Naive thymus-derived CD4-positive, alpha-beta T cell (primary cell): ENCODE measurements around the gene FHL1. TPM values are rescaled to one million over a fixed set of nuclear protein-coding genes. Genes with fewer than 3 reads are reported as not detected.

Experiments
- ATAC-seq: fragments of 150-1000 bp; cut with Tn5 transposase; 2 replicates; pipeline ENCODE4 v1.10.0; 2021; ENCODE audit warnings: mild to moderate bottlenecking, moderate library complexity
- CTCF ChIA-PET: fragments of 350-600 bp; sonication (Branson Sonifier 250); formaldehyde crosslinking; loops from one replicate; lab custom pipeline; 2021; ENCODE audit warnings: antibody characterized with exemption; lab: Charles Lee
- POLR2A ChIA-PET: fragments of 350-600 bp; sonication (Branson Sonifier 250); formaldehyde crosslinking; loops from one replicate; lab custom pipeline; 2021; ENCODE audit warnings: antibody characterized with exemption, inconsistent platforms; lab: Charles Lee
- DNase-seq, 9 donors: peaks; one replicate each; pipeline versions ENCODE4 v3.0.0 to v3.0.0-alpha.2; 2020 to 2022; ENCODE audit warnings: mixed read lengths in 1 of 9
- H3K27ac ChIP-seq: one replicate; pipeline ENCODE4 v1.7.0; 2013; ENCODE audit warnings: mild to moderate bottlenecking, low read depth, low read length, moderate library complexity
- H3K27me3 ChIP-seq, 2 donors: one replicate each; pipeline ENCODE4 v1.7.0; 2013; ENCODE audit warnings: low read length in 2 of 2, mild to moderate bottlenecking in 2 of 2, moderate library complexity in 2 of 2; ENCODE audit not compliant: control insufficient read depth in 2 of 2, insufficient read depth in 2 of 2
- H3K36me3 ChIP-seq, 3 experiments: 1 replicate in 2 of 3; 2 replicates in 1 of 3; pipeline ENCODE4 v1.7.0; 2013; ENCODE audit warnings: low read length in 3 of 3, mild to moderate bottlenecking in 3 of 3, moderate library complexity in 1 of 3; ENCODE audit not compliant: insufficient read depth in 3 of 3, control insufficient read depth in 2 of 3
- H3K4me1 ChIP-seq, 2 donors: one replicate each; pipeline ENCODE4 v1.7.0; 2013; ENCODE audit warnings: low read length in 2 of 2, mild to moderate bottlenecking in 2 of 2, moderate library complexity in 1 of 2; ENCODE audit not compliant: control insufficient read depth in 2 of 2, insufficient read depth in 2 of 2
- H3K4me3 ChIP-seq: 2 replicates; pipeline ENCODE4 v1.7.0; 2013; ENCODE audit warnings: mild to moderate bottlenecking, low read length
- H3K9me3 ChIP-seq, 3 experiments: 1 replicate in 2 of 3; 2 replicates in 1 of 3; pipeline ENCODE4 v1.7.0; 2013; ENCODE audit warnings: low read length in 3 of 3; ENCODE audit not compliant: control insufficient read depth in 2 of 3
- H3K27ac Mint-ChIP-seq, 9 donors: one replicate each; pipeline ENCODE4 v1.8.0; 2020 to 2022; ENCODE audit warnings: mixed read lengths in 9 of 9, mild to moderate bottlenecking in 8 of 9, moderate library complexity in 5 of 9, inconsistent platforms in 2 of 9
- H3K27me3 Mint-ChIP-seq, 5 donors: one replicate each; pipeline ENCODE4 v1.8.0; 2021 to 2022; ENCODE audit warnings: mixed read lengths in 5 of 5, mild to moderate bottlenecking in 1 of 5
- H3K36me3 Mint-ChIP-seq, 5 donors: one replicate each; pipeline ENCODE4 v1.8.0; 2020 to 2022; ENCODE audit warnings: mixed read lengths in 5 of 5, mild to moderate bottlenecking in 3 of 5, inconsistent platforms in 1 of 5
- H3K4me1 Mint-ChIP-seq, 7 donors: one replicate each; pipeline ENCODE4 v1.8.0; 2020 to 2022; ENCODE audit warnings: mixed read lengths in 7 of 7, mild to moderate bottlenecking in 3 of 7, inconsistent platforms in 1 of 7
- H3K4me3 Mint-ChIP-seq, 10 donors: one replicate each; pipeline ENCODE4 v1.8.0; 2020 to 2022; ENCODE audit warnings: mild to moderate bottlenecking in 10 of 10, mixed read lengths in 10 of 10, moderate library complexity in 6 of 10, inconsistent platforms in 2 of 10
- H3K9me3 Mint-ChIP-seq, 11 donors: one replicate each; pipeline ENCODE4 v1.8.0; 2020 to 2022; ENCODE audit warnings: mixed read lengths in 11 of 11, mild to moderate bottlenecking in 4 of 11, inconsistent platforms in 1 of 11, moderate library complexity in 1 of 11
- intact Hi-C, 2 donors: fragments of 100-400 bp; cut with micrococcal nuclease; formaldehyde crosslinking; loops; one replicate each; pipeline ENCODE4 v1.15.1; 2023
- polyA plus RNA-seq, 2 donors: library from polyadenylated mRNA; unstranded; fragments of 300-500 nt; fragmentation: Illumina TruSeq; gene quantifications; one replicate each; pipeline ENCODE4 v1.2.3, GENCODE V29; 2021
- total RNA-seq, 6 experiments: library from RNA in 5 of 6; stranded (reverse) in 5 of 6; gene quantifications; 1 replicate in 5 of 6; 2 replicates in 1 of 6; pipeline ENCODE4 v1.2.3 and lab custom pipeline; 2021 to 2026

The FHL1 gene
- total and polyA plus RNA-seq, 7 experiments from 2014 or later, result 14.9 to 40.0 (median 25.3) TPM

DNA sequence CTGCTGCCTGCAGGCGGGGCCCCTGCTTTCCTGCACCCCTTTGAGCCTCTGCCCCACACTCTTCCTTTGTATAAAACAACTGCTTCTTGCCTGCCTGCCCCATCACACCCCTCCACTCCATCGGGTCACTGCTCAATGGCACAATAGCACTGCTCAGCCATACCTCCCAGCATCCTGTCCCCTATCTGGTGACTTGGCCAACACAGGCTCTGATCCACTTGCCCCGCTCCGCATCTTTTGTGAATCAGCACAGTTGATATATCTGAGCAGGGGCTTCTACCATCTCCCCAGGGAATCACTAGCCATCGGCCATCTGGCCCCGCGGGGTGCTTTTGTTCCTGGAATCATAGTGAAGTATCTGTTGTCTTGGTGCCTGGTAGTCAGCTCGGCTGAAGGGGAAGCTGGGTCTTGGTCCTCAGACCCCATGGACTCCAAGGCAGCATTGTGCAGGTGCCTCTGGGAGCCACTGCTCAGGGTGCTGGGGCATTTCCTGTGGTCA is 58.6 kb downstream of the FHL1 start:
- ChIA-PET CTCF (no interaction called here), POLR2A (interaction anchor here (0.6 kb wide), 1 partner anchor 175 kb away, joined by 3 read pairs; no protein-coding TSS in a partner anchor)
- ATAC-seq, result no peak
- Mint-ChIP-seq H3K27ac (peak overlapping the region in 3 of 9 donors; percentile 5 to 65 (median 36)), H3K36me3 (peaks cover 0 to 6% (median 3%) of the 10 kb centered on the region in 5 donors), H3K4me1 (peaks cover 10 to 36% (median 27%) of the 10 kb centered on the region in 7 donors), H3K4me3 (no peak overlapping the region), H3K9me3 (no peaks in the 10 kb centered on the region), H3K27me3 (no peaks in the 10 kb centered on the region)
- peaks cover 22 to 28% of the 10 kb centered on the region in 2 donors for H3K4me1 ChIP-seq
- H3K36me3 ChIP-seq, result peaks cover 0 to 12% (median 0%) of the 10 kb centered on the region in 3 experiments
- no peaks in the 10 kb centered on the region for H3K27me3 ChIP-seq
- H3K27ac ChIP-seq, result no peak overlapping the region
- H3K9me3 ChIP-seq, result no peaks in the 10 kb centered on the region
- H3K4me3 ChIP-seq, result no peak overlapping the region
- intact Hi-C loops, result loop anchor here in 1 of 2 donors (10.0 kb wide), 1 partner anchor 61 kb away; the partner anchor contains the start of gene FHL1
- DNase-seq, result no peak

DNA sequence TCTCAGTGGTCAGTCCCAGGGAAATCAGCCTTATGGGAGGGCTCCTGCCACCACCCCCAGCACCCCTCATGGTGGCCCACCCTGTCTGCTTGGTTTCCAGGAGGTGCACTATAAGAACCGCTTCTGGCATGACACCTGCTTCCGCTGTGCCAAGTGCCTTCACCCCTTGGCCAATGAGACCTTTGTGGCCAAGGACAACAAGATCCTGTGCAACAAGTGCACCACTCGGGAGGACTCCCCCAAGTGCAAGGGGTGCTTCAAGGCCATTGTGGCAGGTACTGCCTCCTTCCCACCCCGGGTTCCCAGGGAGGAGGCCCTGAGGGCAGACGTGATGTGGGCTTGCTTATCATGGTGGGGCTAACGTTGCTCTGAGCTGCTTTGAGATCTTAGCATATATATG is 59.6 kb downstream of the FHL1 start:
- ATAC-seq (no peak), DNase-seq (no peak)
- POLR2A ChIA-PET, result no interaction called here
- H3K4me1 Mint-ChIP-seq, result peaks cover 10 to 32% (median 27%) of the 10 kb centered on the region in 7 donors
- Histone ChIP-seq H3K9me3 (no peaks in the 10 kb centered on the region), H3K36me3 (peaks cover 0 to 12% (median 0%) of the 10 kb centered on the region in 3 experiments), H3K4me3 (no peak overlapping the region), H3K4me1 (peaks cover 22 to 28% of the 10 kb centered on the region in 2 donors), H3K27me3 (no peaks in the 10 kb centered on the region), H3K27ac (no peak overlapping the region)
- H3K27ac Mint-ChIP-seq, result no peak overlapping the region
- CTCF ChIA-PET, result no interaction called here
- intact Hi-C loops, result loop anchor here in 1 of 2 donors (10.0 kb wide), 1 partner anchor 62 kb away; the partner anchor contains the start of gene FHL1
- H3K36me3 Mint-ChIP-seq, result peaks cover 0 to 6% (median 3%) of the 10 kb centered on the region in 5 donors
- H3K27me3 Mint-ChIP-seq, result no peaks in the 10 kb centered on the region
- H3K4me3 Mint-ChIP-seq, result no peak overlapping the region
- no peaks in the 10 kb centered on the region for H3K9me3 Mint-ChIP-seq

DNA sequence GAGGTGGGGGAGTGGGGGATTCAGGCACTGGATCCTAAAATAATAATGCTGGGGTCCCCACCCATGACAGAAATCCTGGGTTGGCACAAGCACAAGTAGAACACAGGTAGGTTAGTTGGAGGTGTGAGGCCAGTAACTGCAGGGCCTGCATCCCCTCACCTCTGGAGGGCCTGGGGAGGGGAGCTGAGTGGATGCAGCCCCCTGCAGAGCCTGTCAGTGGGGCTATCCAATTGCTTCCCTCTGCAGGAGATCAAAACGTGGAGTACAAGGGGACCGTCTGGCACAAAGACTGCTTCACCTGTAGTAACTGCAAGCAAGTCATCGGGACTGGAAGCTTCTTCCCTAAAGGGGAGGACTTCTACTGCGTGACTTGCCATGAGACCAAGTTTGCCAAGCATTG is 60.2 kb downstream of the FHL1 start:
- H3K4me1 ChIP-seq, result peaks cover 22 to 28% of the 10 kb centered on the region in 2 donors
- Mint-ChIP-seq H3K4me1 (peaks cover 11 to 32% (median 26%) of the 10 kb centered on the region in 7 donors), H3K9me3 (no peaks in the 10 kb centered on the region), H3K27me3 (no peaks in the 10 kb centered on the region), H3K36me3 (peaks cover 0 to 6% (median 3%) of the 10 kb centered on the region in 5 donors), H3K27ac (no peak overlapping the region), H3K4me3 (no peak overlapping the region)
- ChIA-PET POLR2A (no interaction called here), CTCF (no interaction called here)
- no peak for DNase-seq
- intact Hi-C loops, result loop anchor here in 1 of 2 donors (10.0 kb wide), 1 partner anchor 63 kb away; the partner anchor contains the start of gene FHL1
- ATAC-seq, result no peak
- H3K27ac ChIP-seq, result no peak overlapping the region
- peaks cover 0 to 12% (median 0%) of the 10 kb centered on the region in 3 experiments for H3K36me3 ChIP-seq
- no peaks in the 10 kb centered on the region for H3K9me3 ChIP-seq
- no peaks in the 10 kb centered on the region for H3K27me3 ChIP-seq
- no peak overlapping the region for H3K4me3 ChIP-seq

DNA sequence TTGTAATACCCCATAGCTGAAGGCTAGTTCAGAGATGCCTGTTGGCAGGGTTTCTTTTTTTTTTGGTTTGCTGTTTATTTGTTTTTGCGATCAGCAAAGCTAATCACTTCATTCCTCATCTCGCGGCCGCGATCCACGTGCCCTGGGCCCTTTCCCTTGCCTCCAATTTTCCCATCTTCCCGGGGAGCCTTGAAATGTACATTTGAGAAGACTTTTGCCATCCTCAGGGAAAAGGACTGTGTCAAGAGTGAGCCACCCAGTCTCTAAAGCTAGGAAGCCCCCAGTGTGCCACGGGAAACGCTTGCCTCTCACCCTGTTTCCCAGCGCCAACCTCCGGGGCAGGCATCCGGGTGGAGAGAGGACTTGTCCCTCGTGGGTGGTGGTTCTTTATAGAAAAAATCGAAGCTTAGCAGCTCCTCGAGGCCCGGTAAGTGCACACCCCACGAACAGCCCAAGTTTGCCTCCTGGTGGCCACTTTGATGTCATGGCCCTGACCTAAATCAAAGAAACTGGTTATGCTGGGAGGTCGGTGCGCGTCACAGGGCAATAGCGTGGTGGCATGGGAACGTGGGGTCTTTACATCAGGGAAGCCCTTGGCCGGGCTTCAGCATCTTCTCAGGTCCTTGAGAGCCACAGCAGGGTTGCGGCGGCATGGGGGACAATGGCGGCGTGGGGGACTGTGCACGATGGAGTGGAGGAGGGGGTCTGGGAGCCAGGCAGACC is 61.8 kb downstream of the FHL1 start:
- Mint-ChIP-seq H3K4me3 (no peak overlapping the region), H3K36me3 (peaks cover 0 to 6% (median 3%) of the 10 kb centered on the region in 5 donors), H3K27me3 (no peaks in the 10 kb centered on the region), H3K27ac (peak overlapping the region in 2 of 9 donors; percentile 70), H3K4me1 (peaks cover 6 to 16% (median 10%) of the 10 kb centered on the region in 7 donors), H3K9me3 (no peaks in the 10 kb centered on the region)
- Histone ChIP-seq H3K4me3 (no peak overlapping the region), H3K36me3 (peaks cover 0 to 12% (median 0%) of the 10 kb centered on the region in 3 experiments), H3K27ac (no peak overlapping the region), H3K27me3 (no peaks in the 10 kb centered on the region), H3K9me3 (no peaks in the 10 kb centered on the region), H3K4me1 (peaks cover 11 to 15% of the 10 kb centered on the region in 2 donors)
- POLR2A ChIA-PET, result no interaction called here
- CTCF ChIA-PET, result interaction anchor here (0.7 to 1.8 kb wide), 2 partner anchors 46 to 181 kb away, joined by 3 to 15 read pairs; no protein-coding TSS in a partner anchor
- intact Hi-C loops, result loop anchor here (1.0 to 10.0 kb wide), 3 partner anchors 42 to 181 kb away; partner anchors contain the start of gene FHL1 (in 1 of the 2)
- DNase-seq (peak in 7 of 9 donors; percentile 18 to 45 (median 33)), ATAC-seq (peak; percentile 70)

DNA sequence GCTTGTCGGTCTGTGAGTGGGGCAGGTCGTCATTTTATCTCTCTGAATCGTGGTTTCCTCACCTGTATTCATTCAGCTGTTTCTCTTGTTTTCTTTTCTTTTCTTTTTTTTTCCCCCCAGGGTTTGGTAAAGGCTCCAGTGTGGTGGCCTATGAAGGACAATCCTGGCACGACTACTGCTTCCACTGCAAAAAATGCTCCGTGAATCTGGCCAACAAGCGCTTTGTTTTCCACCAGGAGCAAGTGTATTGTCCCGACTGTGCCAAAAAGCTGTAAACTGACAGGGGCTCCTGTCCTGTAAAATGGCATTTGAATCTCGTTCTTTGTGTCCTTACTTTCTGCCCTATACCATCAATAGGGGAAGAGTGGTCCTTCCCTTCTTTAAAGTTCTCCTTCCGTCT is 62.4 kb downstream of the FHL1 start:
- Mint-ChIP-seq H3K4me1 (peaks cover 3 to 11% (median 7%) of the 10 kb centered on the region in 7 donors), H3K36me3 (peaks cover 0 to 9% (median 3%) of the 10 kb centered on the region in 5 donors), H3K27ac (peak overlapping the region in 1 of 9 donors; percentile 70), H3K27me3 (no peaks in the 10 kb centered on the region), H3K4me3 (no peak overlapping the region), H3K9me3 (no peaks in the 10 kb centered on the region)
- intact Hi-C loops, result loop anchor here (1.0 to 10.0 kb wide), 3 partner anchors 43 to 181 kb away; partner anchors contain the start of gene FHL1 (in 1 of the 2)
- peaks cover 0 to 12% (median 0%) of the 10 kb centered on the region in 3 experiments for H3K36me3 ChIP-seq
- H3K4me3 ChIP-seq, result no peak overlapping the region
- POLR2A ChIA-PET, result no interaction called here
- H3K4me1 ChIP-seq, result peaks cover 5 to 9% of the 10 kb centered on the region in 2 donors
- H3K27me3 ChIP-seq, result no peaks in the 10 kb centered on the region
- H3K27ac ChIP-seq, result no peak overlapping the region
- ATAC-seq (no peak), DNase-seq (no peak)
- CTCF ChIA-PET, result interaction anchor here (0.7 to 1.8 kb wide), 2 partner anchors 15 to 181 kb away, joined by 3 to 15 read pairs; no protein-coding TSS in a partner anchor
- no peaks in the 10 kb centered on the region for H3K9me3 ChIP-seq

DNA sequence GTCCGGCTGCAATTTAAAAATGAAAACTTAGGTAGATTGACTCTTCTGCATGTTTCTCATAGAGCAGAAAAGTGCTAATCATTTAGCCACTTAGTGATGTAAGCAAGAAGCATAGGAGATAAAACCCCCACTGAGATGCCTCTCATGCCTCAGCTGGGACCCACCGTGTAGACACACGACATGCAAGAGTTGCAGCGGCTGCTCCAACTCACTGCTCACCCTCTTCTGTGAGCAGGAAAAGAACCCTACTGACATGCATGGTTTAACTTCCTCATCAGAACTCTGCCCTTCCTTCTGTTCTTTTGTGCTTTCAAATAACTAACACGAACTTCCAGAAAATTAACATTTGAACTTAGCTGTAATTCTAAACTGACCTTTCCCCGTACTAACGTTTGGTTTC is 62.9 kb downstream of the FHL1 start:
- no peak for DNase-seq
- Mint-ChIP-seq H3K4me3 (no peak overlapping the region), H3K27ac (peak overlapping the region in 1 of 9 donors; percentile 8), H3K9me3 (no peaks in the 10 kb centered on the region), H3K27me3 (no peaks in the 10 kb centered on the region), H3K36me3 (peaks cover 0 to 11% (median 3%) of the 10 kb centered on the region in 5 donors), H3K4me1 (peaks cover 0 to 7% (median 3%) of the 10 kb centered on the region in 7 donors)
- Histone ChIP-seq H3K9me3 (no peaks in the 10 kb centered on the region), H3K27me3 (no peaks in the 10 kb centered on the region), H3K4me3 (no peak overlapping the region), H3K36me3 (peaks cover 0 to 12% (median 0%) of the 10 kb centered on the region in 3 experiments), H3K27ac (no peak overlapping the region), H3K4me1 (peaks cover under 1 to 4% of the 10 kb centered on the region in 2 donors)
- CTCF ChIA-PET, result interaction anchor here (0.7 to 1.8 kb wide), 2 partner anchors 15 to 182 kb away, joined by 3 to 15 read pairs; no protein-coding TSS in a partner anchor
- no peak for ATAC-seq
- POLR2A ChIA-PET, result no interaction called here
- intact Hi-C loops, result no loop called here
